ENCODE measurements around the gene OR52E1. TPM values are rescaled to one million over a fixed set of nuclear protein-coding genes. Genes with fewer than 3 reads are reported as not detected.

Gene OR52E1
- total and polyA plus RNA-seq, 9 donors = not detected

DNA sequence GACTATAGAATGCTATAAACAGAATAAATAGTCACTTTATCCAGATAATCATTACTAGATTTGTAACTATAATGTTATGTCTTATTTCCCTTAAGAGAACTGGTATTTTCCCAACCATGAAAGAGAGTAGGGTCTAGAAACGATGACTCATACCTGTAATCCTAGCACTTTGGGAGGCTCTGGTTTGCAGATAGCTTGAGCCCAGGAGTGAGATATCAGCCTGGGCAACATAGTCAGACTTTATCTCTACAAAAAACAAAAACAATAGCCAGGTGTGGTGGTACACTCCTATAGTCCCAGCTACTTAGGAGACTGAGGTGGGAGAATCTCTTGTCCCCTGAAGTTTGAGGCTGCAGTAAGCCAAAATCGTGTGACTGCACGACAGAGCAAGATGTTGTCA is 37.9 kb downstream of the OR52E1 start:
- no peak overlapping the region for H3K4me3 ChIP-seq
- H3K27ac ChIP-seq = no peak overlapping the region
- WGBS, 3 donors = 56 to 66% (median 60%) methylated on average over 3 of the region's 3 CpGs
- H3K36me3 ChIP-seq = no peaks in the 10 kb centered on the region
- no peak for TF ChIP-seq POLR2A (IDR thresholded peaks at IDR 0.05)
- no peak for TF ChIP-seq EP300 (IDR thresholded peaks at IDR 0.05)
- TF ChIP-seq, protein P1, sequence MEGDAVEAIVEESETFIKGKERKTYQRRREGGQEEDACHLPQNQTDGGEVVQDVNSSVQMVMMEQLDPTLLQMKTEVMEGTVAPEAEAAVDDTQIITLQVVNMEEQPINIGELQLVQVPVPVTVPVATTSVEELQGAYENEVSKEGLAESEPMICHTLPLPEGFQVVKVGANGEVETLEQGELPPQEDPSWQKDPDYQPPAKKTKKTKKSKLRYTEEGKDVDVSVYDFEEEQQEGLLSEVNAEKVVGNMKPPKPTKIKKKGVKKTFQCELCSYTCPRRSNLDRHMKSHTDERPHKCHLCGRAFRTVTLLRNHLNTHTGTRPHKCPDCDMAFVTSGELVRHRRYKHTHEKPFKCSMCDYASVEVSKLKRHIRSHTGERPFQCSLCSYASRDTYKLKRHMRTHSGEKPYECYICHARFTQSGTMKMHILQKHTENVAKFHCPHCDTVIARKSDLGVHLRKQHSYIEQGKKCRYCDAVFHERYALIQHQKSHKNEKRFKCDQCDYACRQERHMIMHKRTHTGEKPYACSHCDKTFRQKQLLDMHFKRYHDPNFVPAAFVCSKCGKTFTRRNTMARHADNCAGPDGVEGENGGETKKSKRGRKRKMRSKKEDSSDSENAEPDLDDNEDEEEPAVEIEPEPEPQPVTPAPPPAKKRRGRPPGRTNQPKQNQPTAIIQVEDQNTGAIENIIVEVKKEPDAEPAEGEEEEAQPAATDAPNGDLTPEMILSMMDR (IDR thresholded peaks at IDR 0.05) = no peak
- H3K9me3 ChIP-seq = no peaks in the 10 kb centered on the region
- H3K27me3 ChIP-seq = no peaks in the 10 kb centered on the region
- DNase-seq = no peak
- intact Hi-C loops (cut with DNase I) = no loop called here
- no peaks in the 10 kb centered on the region for H3K4me1 ChIP-seq (ENCODE audit: insufficient read depth)

DNA sequence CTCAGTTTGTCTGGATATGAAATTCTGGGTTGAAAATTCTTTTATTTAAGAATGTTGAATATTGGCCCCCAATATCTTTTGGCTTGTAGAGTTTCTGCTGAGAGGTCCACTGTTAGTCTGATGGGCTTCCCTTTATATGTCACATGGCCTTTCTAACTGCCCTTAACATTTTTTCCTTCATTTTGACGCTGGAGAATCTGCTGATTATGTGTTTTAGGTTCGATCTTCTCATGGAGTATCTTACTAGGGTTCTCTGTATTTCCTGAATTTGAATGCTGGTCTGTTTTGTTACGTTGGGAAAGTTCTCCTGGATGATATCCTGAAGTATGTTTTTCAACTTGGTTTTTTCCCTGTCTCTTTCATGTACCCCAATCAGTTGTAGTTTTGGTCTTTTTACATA is 46.0 kb downstream of the OR52E1 start:
- no peak for TF ChIP-seq POLR2A (IDR thresholded peaks at IDR 0.05)
- TF ChIP-seq EP300 (IDR thresholded peaks at IDR 0.05) = no peak
- TF ChIP-seq, protein P1 (IDR thresholded peaks at IDR 0.05) = no peak

DNA sequence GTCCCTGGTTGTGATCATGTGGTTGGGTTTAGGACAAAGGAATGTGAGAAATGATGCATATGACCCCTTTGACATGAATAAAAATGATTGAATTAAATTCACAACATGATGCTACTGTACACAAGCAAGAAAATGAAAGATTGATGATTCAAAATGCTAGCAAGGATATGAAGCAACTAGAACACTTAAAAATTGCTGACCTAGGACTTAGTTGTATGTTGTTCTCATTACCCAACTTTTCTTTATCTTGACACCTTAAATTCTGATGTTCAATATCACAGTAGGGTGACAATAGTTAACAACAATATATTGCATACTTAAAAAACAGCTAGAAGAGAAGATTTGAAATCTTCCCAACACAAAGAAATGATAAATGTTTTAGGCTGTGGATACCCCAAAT is 48.2 kb downstream of the OR52E1 start:
- Histone ChIP-seq H3K4me3 (no peak overlapping the region), H3K9me3 (no peaks in the 10 kb centered on the region), H3K27me3 (no peaks in the 10 kb centered on the region), H3K4me1 (ENCODE audit: insufficient read depth) (no peaks in the 10 kb centered on the region), H3K27ac (no peak overlapping the region), H3K36me3 (no peaks in the 10 kb centered on the region)
- TF ChIP-seq, protein P1 (IDR thresholded peaks at IDR 0.05) = no peak
- TF ChIP-seq POLR2A (IDR thresholded peaks at IDR 0.05) = no peak
- no peak for DNase-seq
- intact Hi-C loops (cut with DNase I) = no loop called here

More for the DNA sequence above, 46.0 kb downstream of the OR52E1 start:
- intact Hi-C loops (cut with DNase I) = no loop called here
- Histone ChIP-seq H3K27me3 (no peaks in the 10 kb centered on the region), H3K9me3 (no peaks in the 10 kb centered on the region), H3K36me3 (no peaks in the 10 kb centered on the region), H3K27ac (no peak overlapping the region), H3K4me3 (no peak overlapping the region), H3K4me1 (ENCODE audit: insufficient read depth) (no peaks in the 10 kb centered on the region)
- WGBS, 3 donors = 69 to 83% (median 71%) methylated on average over 3 of the region's 3 CpGs
- no peak for DNase-seq

DNA sequence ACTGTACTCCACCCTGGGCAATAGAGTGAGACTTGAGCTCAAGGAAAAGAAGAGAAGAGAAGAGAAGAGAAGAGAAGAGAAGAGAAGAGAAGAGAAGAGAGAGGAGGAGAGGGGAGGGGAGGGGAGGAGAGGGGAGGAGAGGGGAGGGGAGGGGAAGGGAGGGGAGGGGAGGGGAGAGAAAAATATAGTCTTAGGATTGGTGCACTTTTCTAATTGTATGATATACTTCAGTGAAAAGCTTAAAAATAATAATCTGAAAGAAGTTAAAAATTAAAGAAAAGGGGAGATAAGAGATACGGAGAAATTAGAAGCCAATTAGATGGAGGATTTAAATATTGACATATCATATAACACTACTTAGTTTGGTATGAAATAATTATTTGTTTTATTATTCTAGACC is 49.5 kb downstream of the OR52E1 start:
- Histone ChIP-seq H3K4me3 (no peak overlapping the region), H3K36me3 (no peaks in the 10 kb centered on the region), H3K27ac (no peak overlapping the region), H3K4me1 (ENCODE audit: insufficient read depth) (no peaks in the 10 kb centered on the region), H3K9me3 (no peaks in the 10 kb centered on the region), H3K27me3 (no peaks in the 10 kb centered on the region)
- TF ChIP-seq POLR2A (IDR thresholded peaks at IDR 0.05) = no peak
- TF ChIP-seq, protein P1 (IDR thresholded peaks at IDR 0.05) = no peak
- TF ChIP-seq EP300 (IDR thresholded peaks at IDR 0.05) = no peak
- intact Hi-C loops (cut with DNase I) = no loop called here
- WGBS, 3 donors = 56 to 83% (median 70%) methylated on average over 1 of the region's 1 CpG
- no peak for DNase-seq

Other genes starting within 250 kb of the OR52E1 start
- not detected for gene OR51F2, start 248.3 kb upstream of the OR52E1 start, total RNA-seq
- gene OR51F2, start 248.3 kb upstream of the OR52E1 start, polyA plus RNA-seq = not detected
- gene OR51S1, start 220.4 kb upstream of the OR52E1 start, total RNA-seq = not detected
- not detected for gene OR51S1, start 220.4 kb upstream of the OR52E1 start, polyA plus RNA-seq
- gene OR51T1, start 187.7 kb upstream of the OR52E1 start, total RNA-seq = not detected
- not detected for gene OR51T1, start 187.7 kb upstream of the OR52E1 start, polyA plus RNA-seq
- gene OR51A7, start 165.8 kb upstream of the OR52E1 start, total RNA-seq = not detected
- gene OR51A7, start 165.8 kb upstream of the OR52E1 start, polyA plus RNA-seq = not detected
- not detected for gene OR51G2, start 150.2 kb upstream of the OR52E1 start, total RNA-seq
- gene OR51G2, start 150.2 kb upstream of the OR52E1 start, polyA plus RNA-seq = not detected
- gene OR51G1, start 145.2 kb upstream of the OR52E1 start, total RNA-seq = not detected
- gene OR51G1, start 145.2 kb upstream of the OR52E1 start, polyA plus RNA-seq = not detected
- not detected for gene OR51A4, start 122.0 kb upstream of the OR52E1 start, total RNA-seq
- not detected for gene OR51A4, start 122.0 kb upstream of the OR52E1 start, polyA plus RNA-seq
- gene OR51A2, start 113.9 kb upstream of the OR52E1 start, total RNA-seq = not detected
- gene OR51A2, start 113.9 kb upstream of the OR52E1 start, polyA plus RNA-seq = not detected
- not detected for gene OR51L1, start 74.7 kb upstream of the OR52E1 start, total RNA-seq
- not detected for gene OR51L1, start 74.7 kb upstream of the OR52E1 start, polyA plus RNA-seq
- not detected for gene OR52J3, start 23.0 kb upstream of the OR52E1 start, total RNA-seq
- gene OR52J3, start 23.0 kb upstream of the OR52E1 start, polyA plus RNA-seq = not detected
- gene OR52E2, start 9.9 kb upstream of the OR52E1 start, total RNA-seq = not detected
- not detected for gene OR52E2, start 9.9 kb upstream of the OR52E1 start, polyA plus RNA-seq
- gene OR52A5, start 68.8 kb downstream of the OR52E1 start, total RNA-seq = not detected
- gene OR52A5, start 68.8 kb downstream of the OR52E1 start, polyA plus RNA-seq = not detected
- under 1 TPM in 1 of 7 donors, not detected in 6; 0.02 TPM for gene OR52A1, start 85.2 kb downstream of the OR52E1 start, total RNA-seq
- gene OR52A1, start 85.2 kb downstream of the OR52E1 start, polyA plus RNA-seq = not detected
- gene OR51V1, start 131.1 kb downstream of the OR52E1 start, total RNA-seq = not detected
- not detected for gene OR51V1, start 131.1 kb downstream of the OR52E1 start, polyA plus RNA-seq
- 100 to 1,000 TPM in 4 of 7 donors, 10 to 100 TPM in 2, 1 to 10 TPM in 1; 9.1 to 393 (median 118) TPM for gene HBB, start 157.5 kb downstream of the OR52E1 start, total RNA-seq
- 100 to 1,000 TPM in 1 of 2 donors, 10 to 100 TPM in 1; 24.7 to 211 TPM for gene HBB, start 157.5 kb downstream of the OR52E1 start, polyA plus RNA-seq
- gene HBD, start 164.9 kb downstream of the OR52E1 start, total RNA-seq = 1 to 10 TPM in 2 of 7 donors, not detected in 5; 2.4 to 3.2 TPM
- not detected for gene HBD, start 164.9 kb downstream of the OR52E1 start, polyA plus RNA-seq
- gene HBG1, start 180.3 kb downstream of the OR52E1 start, total RNA-seq = 1 to 10 TPM in 1 of 7 donors, not detected in 6; 3.7 TPM
- gene HBG1, start 180.3 kb downstream of the OR52E1 start, polyA plus RNA-seq = not detected
- gene HBG2, start 185.2 kb downstream of the OR52E1 start, total RNA-seq = 1 to 10 TPM in 2 of 7 donors, under 1 TPM in 3, not detected in 2; 0.37 to 9.7 (median 0.53) TPM
- under 1 TPM in 1 of 2 donors, not detected in 1; 0.73 TPM for gene HBG2, start 185.2 kb downstream of the OR52E1 start, polyA plus RNA-seq
- 1 to 10 TPM in 1 of 7 donors, under 1 TPM in 2, not detected in 4; 0.61 to 2.2 (median 0.63) TPM for gene HBE1, start 200.4 kb downstream of the OR52E1 start, total RNA-seq
- gene HBE1, start 200.4 kb downstream of the OR52E1 start, polyA plus RNA-seq = under 1 TPM in 1 of 2 donors, not detected in 1; 0.38 TPM
- under 1 TPM in 4 of 7 donors, not detected in 3; 0.25 to 0.63 (median 0.46) TPM for gene OR51B4, start 232.4 kb downstream of the OR52E1 start, total RNA-seq
- not detected for gene OR51B4, start 232.4 kb downstream of the OR52E1 start, polyA plus RNA-seq